GM10847 (cell line): ENCODE measurements around the gene ADD1.

ENCODE experiments used
- POLR2A ChIP-seq: IDR thresholded peaks from 2 replicates; pipeline ENCODE4 v1.6.1; 2011; ENCODE audit not compliant: insufficient read length; ENCODE audit errors: extremely low read depth

Gene ADD1

GRCh38 chr4:2823671-2824328, 19.8 kb upstream of the ADD1 start:
- TF ChIP-seq POLR2A, result no peak

- no peak for TF ChIP-seq POLR2A
These were observed 19.3 kb upstream of the ADD1 start for GRCh38 chr4:2824329-2824835.

- no peak for TF ChIP-seq POLR2A
These were observed 18.7 kb upstream of the ADD1 start for GRCh38 chr4:2824836-2825381.

GRCh38 chr4:2825740-2826139, 17.9 kb upstream of the ADD1 start:
- no peak for TF ChIP-seq POLR2A

GRCh38 chr4:2827071-2827873, 16.4 kb upstream of the ADD1 start:
- TF ChIP-seq POLR2A, result no peak

GRCh38 chr4:2827874-2828751, 15.5 kb upstream of the ADD1 start:
- no peak for TF ChIP-seq POLR2A

DNA sequence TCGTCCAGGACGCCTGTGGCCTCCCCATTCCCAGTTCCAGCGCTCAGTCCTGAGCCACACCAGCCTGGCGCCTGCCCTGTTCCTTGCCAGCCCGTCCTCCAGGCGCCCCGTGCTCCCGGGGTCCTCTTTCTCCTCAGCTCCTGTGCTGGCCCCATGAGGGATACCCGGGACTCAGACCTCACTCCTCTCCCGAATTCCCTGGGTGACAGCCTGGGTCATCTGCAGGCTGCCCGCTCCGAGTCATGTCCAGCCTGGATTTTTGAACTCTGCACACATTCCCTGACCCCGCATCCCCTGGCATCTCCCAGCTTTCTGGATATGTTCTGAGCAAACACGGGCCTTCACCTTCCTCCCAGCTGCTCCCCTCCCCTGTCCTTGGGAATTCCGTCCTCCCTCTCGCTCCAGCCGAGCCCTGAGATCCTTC, 14.9 kb upstream of the ADD1 start:
- no peak for TF ChIP-seq POLR2A

DNA sequence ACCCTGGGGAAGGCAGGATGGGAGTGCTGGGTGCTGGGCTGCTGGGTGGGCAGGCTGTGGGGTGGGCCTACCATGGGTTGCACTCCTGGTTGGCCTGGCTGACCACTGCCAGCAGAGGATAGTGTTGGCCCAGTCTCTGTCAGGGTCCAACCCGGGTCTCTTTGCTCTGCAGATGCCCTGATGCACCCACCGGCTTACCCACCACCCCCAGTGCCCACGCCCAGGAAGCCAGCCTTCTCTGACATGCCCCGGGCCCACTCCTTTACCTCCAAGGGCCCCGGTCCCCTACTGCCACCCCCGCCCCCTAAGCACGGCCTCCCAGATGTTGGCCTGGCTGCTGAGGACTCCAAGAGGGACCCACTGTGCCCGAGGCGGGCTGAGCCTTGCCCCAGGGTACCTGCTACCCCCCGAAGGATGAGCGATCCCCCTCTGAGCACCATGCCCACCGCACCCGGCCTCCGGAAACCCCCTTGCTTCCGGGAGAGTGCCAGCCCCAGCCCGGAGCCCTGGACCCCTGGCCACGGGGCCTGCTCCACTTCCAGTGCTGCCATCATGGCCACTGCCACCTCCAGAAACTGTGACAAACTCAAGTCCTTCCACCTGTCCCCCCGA, 14.2 kb upstream of the ADD1 start:
- no peak for TF ChIP-seq POLR2A

DNA sequence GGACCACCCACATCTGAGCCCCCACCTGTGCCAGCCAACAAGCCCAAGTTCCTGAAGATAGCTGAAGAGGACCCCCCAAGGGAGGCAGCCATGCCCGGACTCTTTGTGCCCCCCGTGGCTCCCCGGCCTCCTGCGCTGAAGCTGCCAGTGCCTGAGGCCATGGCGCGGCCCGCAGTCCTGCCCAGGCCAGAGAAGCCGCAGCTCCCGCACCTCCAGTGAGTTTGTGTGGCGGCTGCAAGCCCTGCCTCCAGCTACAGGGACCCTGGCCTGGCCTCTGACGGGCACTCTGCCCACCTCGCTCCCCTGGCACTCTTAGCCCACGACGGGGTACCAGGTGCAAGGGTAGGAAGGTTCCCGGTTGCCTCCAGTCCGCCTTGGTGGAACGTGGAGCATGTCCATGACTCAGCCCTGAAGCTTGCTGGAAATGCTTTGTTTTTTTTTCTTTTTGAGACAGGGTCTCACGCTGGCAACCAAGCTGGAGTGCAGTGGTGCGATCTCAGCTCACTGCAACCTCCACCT, 13.7 kb upstream of the ADD1 start:
- no peak for TF ChIP-seq POLR2A

GRCh38 chr4:2830632-2831610, 12.7 kb upstream of the ADD1 start:
- no peak for TF ChIP-seq POLR2A

GRCh38 chr4:2831611-2832308, 11.9 kb upstream of the ADD1 start:
- no peak for TF ChIP-seq POLR2A

- no peak for TF ChIP-seq POLR2A
These were observed 11.2 kb upstream of the ADD1 start for GRCh38 chr4:2832309-2832980.
